ENCODE data around the gene LIMS3.
"Not testable (repeated sequence)": the region's sequence is repeated elsewhere in the genome, so short reads cannot be mapped to it uniquely, and the experiment has no call there.

GRCh38 chr2:109894141-109894540, 4.3 kb upstream of the LIMS3 start:
- not testable (repeated sequence) for TF ChIP-seq CTCF, POLR2A (IDR thresholded peaks at IDR 0.05)

Measured in Peyer's patch (tissue), 4 donors.